ENCODE data around the gene FUT7.
A peak's percentile ranks its signal among the peaks of the same experiment; 100 is the strongest.

The FUT7 gene

DNA sequence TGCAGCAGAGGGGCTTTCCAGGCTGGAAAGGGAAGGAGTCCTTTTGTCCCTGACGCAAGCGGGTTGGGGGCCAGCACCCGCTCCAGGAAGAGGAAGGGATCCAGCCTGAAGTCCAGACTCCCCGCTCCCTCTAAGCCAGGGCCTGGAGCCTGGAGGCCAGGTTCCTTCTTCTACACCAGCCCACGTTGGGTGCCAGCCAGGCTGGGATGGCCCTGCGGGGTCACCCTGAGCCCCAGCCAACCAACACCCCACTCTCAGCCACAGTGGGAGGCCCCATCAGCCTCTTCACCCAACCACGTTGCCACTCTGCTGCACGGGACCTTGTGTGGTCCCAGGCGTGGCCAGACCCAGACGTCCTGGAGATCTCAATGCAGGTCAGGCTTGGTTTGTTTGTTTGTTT lies 970 bp upstream of the FUT7 start:
- TF ChIP-seq, protein P1, sequence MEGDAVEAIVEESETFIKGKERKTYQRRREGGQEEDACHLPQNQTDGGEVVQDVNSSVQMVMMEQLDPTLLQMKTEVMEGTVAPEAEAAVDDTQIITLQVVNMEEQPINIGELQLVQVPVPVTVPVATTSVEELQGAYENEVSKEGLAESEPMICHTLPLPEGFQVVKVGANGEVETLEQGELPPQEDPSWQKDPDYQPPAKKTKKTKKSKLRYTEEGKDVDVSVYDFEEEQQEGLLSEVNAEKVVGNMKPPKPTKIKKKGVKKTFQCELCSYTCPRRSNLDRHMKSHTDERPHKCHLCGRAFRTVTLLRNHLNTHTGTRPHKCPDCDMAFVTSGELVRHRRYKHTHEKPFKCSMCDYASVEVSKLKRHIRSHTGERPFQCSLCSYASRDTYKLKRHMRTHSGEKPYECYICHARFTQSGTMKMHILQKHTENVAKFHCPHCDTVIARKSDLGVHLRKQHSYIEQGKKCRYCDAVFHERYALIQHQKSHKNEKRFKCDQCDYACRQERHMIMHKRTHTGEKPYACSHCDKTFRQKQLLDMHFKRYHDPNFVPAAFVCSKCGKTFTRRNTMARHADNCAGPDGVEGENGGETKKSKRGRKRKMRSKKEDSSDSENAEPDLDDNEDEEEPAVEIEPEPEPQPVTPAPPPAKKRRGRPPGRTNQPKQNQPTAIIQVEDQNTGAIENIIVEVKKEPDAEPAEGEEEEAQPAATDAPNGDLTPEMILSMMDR (IDR thresholded peaks at IDR 0.05; ENCODE audit: low read depth, low read length): no peak
- H3K4me3 ChIP-seq (ENCODE audit: low read depth, low read length): no peak overlapping the region

DNA sequence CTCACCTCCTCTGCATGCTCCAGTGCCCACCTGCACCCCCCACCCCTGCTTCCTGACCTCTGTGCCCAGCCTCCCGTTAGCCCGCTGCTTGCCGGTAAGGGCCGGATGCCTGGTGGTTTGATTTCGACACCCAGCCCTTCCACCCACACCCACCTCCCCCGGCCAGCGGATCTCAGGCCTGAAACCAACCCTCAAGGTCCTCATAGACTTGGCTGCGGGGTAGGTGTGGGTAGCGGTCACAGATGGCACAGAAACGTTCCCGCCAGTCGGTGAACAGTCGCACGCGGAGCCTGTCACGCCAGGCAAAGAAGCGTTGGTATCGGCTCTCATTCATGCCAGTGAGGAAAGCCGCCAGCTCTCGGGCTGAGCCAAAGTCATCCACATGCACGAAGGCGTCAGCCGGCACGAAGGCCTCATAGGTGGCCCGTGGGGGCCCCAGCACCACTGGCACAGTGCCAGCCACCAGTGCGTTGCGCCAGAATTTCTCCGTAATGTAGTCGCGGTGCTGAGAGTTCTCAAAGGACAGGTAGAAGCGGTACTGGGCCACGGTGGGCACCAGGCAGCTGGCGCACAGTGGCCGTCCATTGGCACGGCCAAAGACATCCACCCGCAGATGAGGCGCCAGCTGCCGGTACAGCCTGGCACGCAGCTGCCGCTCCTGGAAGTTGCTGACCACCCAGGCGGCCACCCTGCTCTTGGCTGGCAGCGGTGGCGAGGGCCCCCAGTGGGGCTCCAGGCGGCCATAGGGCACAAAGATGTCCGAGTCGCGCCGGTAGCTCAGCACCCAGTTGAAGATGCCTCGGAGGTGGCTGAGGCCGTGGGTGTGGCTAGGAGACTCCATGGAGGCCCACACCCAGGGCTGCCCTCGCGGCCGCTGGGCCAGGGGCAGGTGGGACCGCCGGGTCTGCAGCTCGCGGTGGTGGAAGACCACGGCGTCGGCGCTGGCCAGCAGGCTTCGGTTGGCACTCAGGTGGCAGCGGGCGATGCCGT lies 1.1 kb downstream of the FUT7 start:
- TF ChIP-seq, protein P1 (IDR thresholded peaks at IDR 0.05; ENCODE audit: low read depth, low read length): no peak
- no peak overlapping the region for H3K4me3 ChIP-seq (ENCODE audit: low read depth, low read length)

DNA sequence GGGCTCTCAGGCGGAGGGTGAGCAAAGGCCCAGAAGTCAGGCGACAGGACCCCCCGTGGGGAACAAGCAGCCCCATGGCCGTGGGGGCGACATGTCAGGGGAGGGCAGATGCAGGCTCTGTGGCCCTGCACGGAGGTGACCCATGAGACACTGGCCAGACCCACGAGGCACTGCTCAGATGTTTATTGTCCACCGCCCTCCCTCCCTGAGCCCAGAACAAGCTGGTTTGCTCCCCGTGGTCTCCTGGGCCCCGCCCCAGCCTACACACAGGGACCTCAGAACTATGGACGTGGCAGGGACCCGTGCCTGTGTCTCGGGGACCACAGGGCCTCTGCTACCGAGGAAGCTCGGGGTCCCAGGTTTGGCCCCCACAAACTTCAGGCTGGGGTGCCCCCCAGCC lies 1.9 kb downstream of the FUT7 start:
- TF ChIP-seq, protein P1 (IDR thresholded peaks at IDR 0.05; ENCODE audit: low read depth, low read length): no peak
- no peak overlapping the region for H3K4me3 ChIP-seq (ENCODE audit: low read depth, low read length)

DNA sequence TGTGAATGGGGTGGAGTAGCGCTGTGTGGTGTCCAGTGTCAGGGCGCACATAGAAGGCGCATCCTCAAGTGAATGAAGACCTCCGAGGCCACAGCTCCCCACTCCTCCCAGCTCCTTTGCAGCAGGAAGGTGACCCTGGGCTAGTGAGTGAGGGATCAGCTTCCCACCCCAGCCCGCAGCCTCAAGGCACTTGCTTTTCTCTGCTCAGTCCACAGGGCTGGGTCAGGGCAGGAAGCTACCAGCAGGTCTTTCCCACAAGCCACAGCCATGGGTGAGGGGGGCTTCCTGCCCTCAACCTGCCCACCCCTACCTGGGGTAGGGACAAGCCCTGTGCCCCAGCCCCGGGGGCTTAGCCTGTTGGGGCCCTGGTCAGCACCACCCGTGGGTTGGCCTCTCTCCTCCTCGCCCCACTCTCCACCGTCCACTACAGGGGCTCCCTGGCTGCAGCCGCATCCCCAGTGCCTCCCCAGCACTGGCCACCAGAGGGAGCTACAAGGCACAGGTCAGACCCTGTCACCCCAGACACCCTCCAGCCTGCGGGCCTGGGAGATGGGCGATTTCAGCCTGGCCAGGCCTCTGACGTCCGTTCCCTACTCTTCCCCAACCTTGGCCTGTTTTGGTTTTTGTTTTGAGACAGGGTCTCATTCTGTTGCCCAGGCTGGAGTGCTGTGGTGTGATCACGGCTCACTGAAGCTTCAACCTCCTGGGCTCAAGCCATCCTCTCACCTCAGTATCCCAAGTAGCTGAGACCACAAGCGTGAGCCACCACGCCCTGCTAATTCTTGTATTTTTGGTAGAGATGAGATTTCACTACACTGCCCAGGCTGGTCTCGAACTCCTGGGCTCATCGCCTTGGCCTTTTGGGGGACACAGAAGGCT lies 2.6 kb downstream of the FUT7 start:
- H3K4me3 ChIP-seq (ENCODE audit: low read depth, low read length): no peak overlapping the region
- TF ChIP-seq, protein P1 (IDR thresholded peaks at IDR 0.05; ENCODE audit: low read depth, low read length): peak; percentile 92

DNA sequence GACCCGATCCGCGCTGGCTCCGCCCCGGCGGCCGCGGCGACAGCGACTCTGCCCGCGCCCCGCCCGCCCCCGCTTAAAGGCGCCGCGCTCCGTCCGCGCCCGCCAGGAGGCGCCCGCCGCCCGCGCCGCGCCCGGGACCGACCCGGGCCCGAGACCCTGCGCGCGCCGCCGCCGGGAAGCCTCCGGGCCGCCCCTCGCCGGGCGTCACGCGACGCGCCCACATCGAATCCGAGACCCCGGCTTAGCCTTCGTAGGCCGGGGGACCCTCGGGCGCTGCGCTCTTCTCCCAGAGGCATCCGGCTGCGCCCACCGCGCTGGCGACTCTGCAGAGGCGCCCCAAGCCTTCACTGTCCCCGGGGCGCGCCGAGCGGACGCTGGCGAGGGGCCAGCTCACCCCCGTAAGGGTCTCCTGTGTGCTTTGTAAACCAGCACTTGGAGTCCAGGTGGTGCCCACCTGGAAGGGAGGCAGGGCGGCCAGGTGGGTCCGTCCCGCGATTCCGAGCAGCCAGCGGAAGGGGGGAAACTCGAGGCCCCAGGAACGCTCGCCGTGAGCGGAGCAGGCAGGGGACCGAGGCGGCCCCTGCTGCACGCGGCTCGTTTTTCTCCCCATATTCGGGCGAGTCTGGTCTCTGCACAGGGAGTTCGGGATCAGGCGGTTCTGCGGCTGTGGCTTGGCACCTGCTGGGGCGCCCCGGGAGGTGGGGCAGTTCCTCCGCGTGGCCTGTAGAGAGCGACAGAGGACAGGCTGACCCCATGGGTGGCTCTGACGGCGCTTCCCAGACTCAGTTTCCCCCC lies 3.4 kb downstream of the FUT7 start:
- TF ChIP-seq, protein P1 (IDR thresholded peaks at IDR 0.05; ENCODE audit: low read depth, low read length): no peak
- H3K4me3 ChIP-seq (ENCODE audit: low read depth, low read length): peak overlapping the region; percentile 57

DNA sequence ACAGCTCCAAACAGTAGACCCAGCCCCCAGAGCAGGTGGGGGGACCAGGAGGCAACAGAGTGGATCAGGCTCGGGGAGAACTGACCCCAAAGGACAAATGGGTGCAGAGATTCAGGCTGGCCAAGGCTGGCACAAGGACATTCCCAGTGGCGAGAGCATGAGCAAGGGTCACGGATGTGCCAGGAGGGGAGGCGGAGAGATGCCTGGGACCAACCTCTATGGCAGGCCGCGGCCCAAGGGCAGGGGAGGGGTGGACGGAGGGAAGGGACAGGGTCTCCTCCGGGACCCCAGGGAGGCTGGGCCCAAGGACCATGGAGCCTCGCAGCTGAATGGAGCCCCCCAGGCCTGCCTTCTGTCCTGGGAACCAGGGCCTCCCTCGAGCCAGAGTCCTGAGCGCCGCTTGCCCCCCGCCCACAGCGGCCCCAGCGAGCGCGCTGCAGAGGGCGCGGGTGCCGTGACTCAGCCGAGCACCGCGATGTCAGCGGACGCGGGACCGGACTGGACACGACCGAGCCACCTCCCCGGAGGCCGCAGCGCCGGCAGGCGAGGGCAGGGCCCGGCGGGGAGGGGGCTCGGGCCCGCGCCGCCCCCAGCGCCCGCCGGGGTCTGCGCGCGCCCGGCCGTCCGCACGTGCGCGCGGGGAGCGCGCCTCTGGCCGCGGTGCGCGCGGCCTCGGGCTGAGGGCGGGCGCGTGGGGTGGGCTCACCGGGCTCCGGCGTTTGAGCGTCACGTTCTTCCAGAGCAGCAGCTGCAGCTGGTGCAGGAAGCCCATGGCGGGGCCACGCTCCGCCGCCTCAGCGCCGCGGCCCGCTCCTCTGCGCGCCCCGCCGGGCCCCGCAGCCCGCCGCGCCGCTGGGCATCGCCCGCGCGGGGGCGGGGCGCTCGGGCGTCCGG lies 4.3 kb downstream of the FUT7 start, which contains the start of gene ABCA2:
TSS of gene ABCA2 (minus strand) at position 869 of the 894 bp plus-strand sequence. CDS start at position 772, 97 bp downstream.
- TF ChIP-seq, protein P1 (IDR thresholded peaks at IDR 0.05; ENCODE audit: low read depth, low read length): no peak
- H3K4me3 ChIP-seq (ENCODE audit: low read depth, low read length): peak within 1 kb of the TSS; percentile 60

Measured in WI38 (cell line).